GM23338 (cell line): ENCODE results near the gene AGAP1. TPM values are rescaled to one million over a fixed set of nuclear protein-coding genes. Genes with fewer than 3 reads are reported as not detected.
A peak's percentile ranks its signal among the peaks of the same experiment; 100 is the strongest.

Experiments
- ATAC-seq: fragments of 200-7000 bp; cut with Tn5 transposase; 3 replicates; pipeline ENCODE4 v1.9.1; 2020
- DNase-seq: peaks from one replicate; pipeline ENCODE4 v3.0.0-alpha.2; 2015; ENCODE audit warnings: low spot score
- H2AFZ ChIP-seq: fragments of 200-600 bp; sonication (generic); 2 replicates; pipeline ENCODE4 v1.8.0; 2016; ENCODE audit warnings: antibody characterized with exemption, mild to moderate bottlenecking, moderate library complexity
- H3F3A ChIP-seq: fragments of 200-600 bp; sonication (generic); replicated peaks from 2 replicates; pipeline ENCODE4 v1.8.0; 2017; ENCODE audit warnings: antibody characterized with exemption, mixed run types, low read depth
- H3K27ac ChIP-seq: fragments of 200-600 bp; sonication (generic); 2 replicates; pipeline ENCODE4 v1.6.1; 2016; ENCODE audit warnings: low read depth
- H3K27me3 ChIP-seq: fragments of 200-600 bp; sonication (generic); 2 replicates; pipeline ENCODE4 v1.8.0; 2016; ENCODE audit warnings: mild to moderate bottlenecking, mixed run types, moderate library complexity; ENCODE audit not compliant: insufficient read depth
- H3K36me3 ChIP-seq: fragments of 200-600 bp; sonication (generic); 2 replicates; pipeline ENCODE4 v1.8.0; 2016; ENCODE audit warnings: mild to moderate bottlenecking; ENCODE audit not compliant: insufficient read depth
- H3K4me1 ChIP-seq: fragments of 200-600 bp; sonication (generic); 2 replicates; pipeline ENCODE4 v1.8.0; 2016; ENCODE audit warnings: mild to moderate bottlenecking, moderate library complexity; ENCODE audit not compliant: insufficient read depth
- H3K4me2 ChIP-seq: fragments of 200-600 bp; sonication (generic); 2 replicates; pipeline ENCODE4 v1.7.1; 2017; ENCODE audit warnings: mixed run types
- H3K4me3 ChIP-seq: fragments of 200-600 bp; sonication (generic); 2 replicates; pipeline ENCODE4 v1.6.1; 2016; ENCODE audit warnings: mixed run types
- H3K79me2 ChIP-seq: fragments of 200-600 bp; sonication (generic); replicated peaks from 2 replicates; pipeline ENCODE4 v1.8.0; 2017; ENCODE audit warnings: mild to moderate bottlenecking; ENCODE audit not compliant: insufficient read depth
- H3K9me2 ChIP-seq: fragments of 200-600 bp; sonication (generic); 2 replicates; pipeline ENCODE4 v1.8.0; 2017; ENCODE audit not compliant: insufficient read depth
- H4K20me1 ChIP-seq: fragments of 200-600 bp; sonication (generic); replicated peaks from 2 replicates; pipeline ENCODE4 v1.8.0; 2017; ENCODE audit warnings: mild to moderate bottlenecking; ENCODE audit not compliant: insufficient read depth
- H3K27ac Mint-ChIP-seq: 2 replicates; pipeline ENCODE4 v1.8.0; 2020; ENCODE audit warnings: inconsistent platforms, mild to moderate bottlenecking, moderate library complexity, mixed read lengths
- H3K27me3 Mint-ChIP-seq: 3 replicates; pipeline ENCODE4 v1.8.0; 2022; ENCODE audit warnings: low read depth, mild to moderate bottlenecking, moderate library complexity, mixed read lengths, inconsistent platforms; ENCODE audit not compliant: insufficient read depth, poor library complexity
- H3K36me3 Mint-ChIP-seq: 3 replicates; pipeline ENCODE4 v1.8.0; 2021; ENCODE audit warnings: low read depth, mild to moderate bottlenecking, inconsistent platforms, moderate library complexity, mixed read lengths
- H3K4me1 Mint-ChIP-seq: 3 replicates; pipeline ENCODE4 v1.8.0; 2020; ENCODE audit warnings: mild to moderate bottlenecking, inconsistent platforms, mixed read lengths
- H3K4me3 Mint-ChIP-seq: 3 replicates; pipeline ENCODE4 v1.8.0; 2021; ENCODE audit warnings: moderate library complexity, mild to moderate bottlenecking, inconsistent platforms, mixed read lengths
- H3K9me3 Mint-ChIP-seq: 3 replicates; pipeline ENCODE4 v1.8.0; 2020; ENCODE audit warnings: moderate library complexity, mild to moderate bottlenecking, inconsistent platforms, mixed read lengths
- CTCF ChIP-seq, 2 experiments: fragments of 200-600 bp in 1 of 2; sonication (generic) in 1 of 2; conservative IDR thresholded peaks; 2 replicates each; pipeline versions ENCODE4 v1.5.1 to v1.6.1; 2016 to 2017; ENCODE audit warnings: antibody characterized with exemption in 2 of 2, low read depth in 2 of 2, mild to moderate bottlenecking in 2 of 2, moderate library complexity in 1 of 2
- JUNB ChIP-seq: IDR thresholded peaks from one replicate; pipeline ENCODE4 v1.6.1; 2016; ENCODE audit warnings: antibody characterized with exemption; ENCODE audit not compliant: unreplicated experiment
- POLR2AphosphoS5 ChIP-seq: IDR thresholded peaks from 2 replicates; pipeline ENCODE4 v1.6.1; 2016; ENCODE audit warnings: antibody characterized with exemption, low read depth
- STAT1 ChIP-seq: IDR thresholded peaks from one replicate; pipeline ENCODE4 v1.6.1; 2016; ENCODE audit warnings: antibody characterized with exemption; ENCODE audit not compliant: unreplicated experiment
- ZNF114 ChIP-seq: fragments of 250-450 bp; sonication (Bioruptor Pico); IDR thresholded peaks from 2 replicates; pipeline ENCODE4 v1.5.0; 2020; ENCODE audit warnings: mild to moderate bottlenecking, moderate library complexity
- ZNF462 ChIP-seq: fragments of 250-450 bp; sonication (Bioruptor Pico); IDR thresholded peaks from 2 replicates; pipeline ENCODE4 v1.5.0; 2020; ENCODE audit warnings: mild to moderate bottlenecking, moderate library complexity
- polyA plus RNA-seq: library from polyadenylated mRNA; unstranded; fragments of >200 nt; fragmentation: Nextera tagmentation; extraction: Ambion mirVana; gene quantifications from 2 replicates; pipeline ENCODE4 v1.2.1, GENCODE V29; 2016
- total RNA-seq: library from RNA; depleted of rRNA; stranded (reverse); fragments of >200 nt; shearing (Covaris generic); gene quantifications from 2 replicates; pipeline ENCODE4 v1.2.3, GENCODE V29; 2014

AGAP1 gene
- total and polyA plus RNA-seq, 2 experiments from 2014 or later = 13.3 to 27.9 TPM

- ATAC-seq (no peak), DNase-seq (no peak)
- Histone ChIP-seq H4K20me1 (no peaks in the 10 kb centered on the region), H2AFZ (no peak overlapping the region), H3K36me3 (no peaks in the 10 kb centered on the region), H3K27me3 (no peaks in the 10 kb centered on the region), H3K27ac (no peak overlapping the region), H3K4me3 (no peak overlapping the region), H3K4me1 (peaks cover 45% of the 10 kb centered on the region), H3K79me2 (no peaks in the 10 kb centered on the region), H3F3A (peaks cover 4% of the 10 kb centered on the region; the same call in 1 of the 2 replicates), H3K4me2 (no peak overlapping the region), H3K9me2 (no peaks in the 10 kb centered on the region)
- Mint-ChIP-seq H3K27me3 (peaks cover 11% of the 10 kb centered on the region), H3K36me3 (peaks cover 10% of the 10 kb centered on the region), H3K4me1 (peaks cover 37% of the 10 kb centered on the region), H3K9me3 (no peaks in the 10 kb centered on the region; the same call in 1 of the 3 replicates), H3K4me3 (no peak overlapping the region), H3K27ac (no peak overlapping the region)
- TF ChIP-seq STAT1 (no peak), JUNB (no peak), ZNF462 (CRISPR knock-in tag) (no peak)
Observed at GRCh38 chr2:236081171-236081570, 587.3 kb downstream of the AGAP1 start.

GRCh38 chr2:236082061-236082460, 588.2 kb downstream of the AGAP1 start:
- Histone ChIP-seq H4K20me1 (no peaks in the 10 kb centered on the region), H3K4me3 (no peak overlapping the region), H3K27me3 (no peaks in the 10 kb centered on the region), H3K79me2 (no peaks in the 10 kb centered on the region), H3K4me2 (peak overlapping the region; percentile 41; the same call in 1 of the 2 replicates), H3K9me2 (no peaks in the 10 kb centered on the region), H3F3A (peaks cover 5% of the 10 kb centered on the region; the same call in 1 of the 2 replicates), H3K36me3 (no peaks in the 10 kb centered on the region), H3K4me1 (peaks cover 49% of the 10 kb centered on the region), H2AFZ (no peak overlapping the region), H3K27ac (no peak overlapping the region)
- TF ChIP-seq STAT1 = no peak
- no peak for TF ChIP-seq POLR2AphosphoS5
- no peak for TF ChIP-seq ZNF114
- 0 out of 4 replicates have a peak, but pooled peaks of 1 of the 2 experiments have one; percentile 15 for TF ChIP-seq CTCF (conservative IDR thresholded peaks at IDR 0.05; ENCODE audit: low read depth in 2 of 2)
- peaks cover 10% of the 10 kb centered on the region for H3K36me3 Mint-ChIP-seq
- no peak for DNase-seq
- H3K27ac Mint-ChIP-seq = no peak overlapping the region
- no peaks in the 10 kb centered on the region; the same call in 1 of the 3 replicates for H3K9me3 Mint-ChIP-seq
- no peak for ATAC-seq
- peaks cover 14% of the 10 kb centered on the region for H3K27me3 Mint-ChIP-seq
- no peak overlapping the region for H3K4me3 Mint-ChIP-seq
- H3K4me1 Mint-ChIP-seq = peaks cover 45% of the 10 kb centered on the region
